Measurements from ENCODE around the gene KCNT1.

The KCNT1 gene

DNA sequence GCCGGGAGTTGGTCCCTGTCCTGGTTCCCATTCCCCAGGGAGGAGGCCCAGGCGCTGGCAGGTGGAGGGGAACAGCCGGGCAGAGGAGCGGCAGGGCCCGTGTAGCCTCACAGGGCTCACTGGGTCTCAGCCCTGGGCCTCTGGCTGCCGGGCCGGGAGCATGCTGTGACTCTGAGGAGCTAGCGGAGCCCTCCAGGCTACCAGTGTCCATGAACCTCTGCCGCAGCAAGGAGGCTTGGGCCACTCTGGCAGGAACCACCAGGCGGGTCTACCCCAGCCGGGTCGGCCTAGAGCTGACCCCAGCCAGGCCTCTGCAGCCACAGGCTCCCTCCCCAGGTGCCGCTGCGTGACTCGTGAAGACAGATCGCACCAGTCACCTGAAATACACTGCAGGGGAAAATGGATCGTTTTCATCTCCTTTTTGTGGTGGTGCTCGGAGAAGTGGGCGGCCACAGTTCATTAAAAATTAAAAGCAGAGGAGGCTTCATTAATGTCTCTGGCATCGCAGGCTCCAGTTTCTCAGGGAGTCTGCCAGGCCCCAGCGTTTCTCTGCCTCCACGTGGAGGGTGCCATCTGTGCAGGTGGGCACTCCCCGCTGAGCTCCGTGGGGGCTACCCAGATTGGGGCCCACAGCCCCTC lies 43.8 kb downstream of the KCNT1 start:
- no peak for DNase-seq (ENCODE audit: low read depth in 3 of 3)

DNA sequence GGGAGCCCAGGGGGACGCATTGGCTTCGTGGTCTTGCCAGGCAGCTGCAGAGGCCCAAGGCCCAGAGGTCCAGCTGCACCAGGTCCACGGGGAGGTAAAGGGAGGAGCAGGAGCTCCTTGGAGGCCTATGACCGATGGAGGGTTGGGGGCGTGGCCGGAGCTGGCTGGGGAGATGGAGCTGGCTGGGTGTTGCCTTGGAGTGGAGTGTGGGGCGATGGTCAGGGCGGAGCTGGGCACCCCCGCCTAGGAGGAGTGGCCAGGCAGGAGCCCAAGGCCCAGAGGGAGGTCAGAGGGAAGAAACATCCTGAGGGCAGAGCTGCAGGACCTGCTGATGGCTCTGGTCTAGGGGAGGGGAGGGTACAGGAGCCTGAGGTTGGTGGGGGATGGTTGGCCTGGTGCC lies 44.6 kb downstream of the KCNT1 start:
- DNase-seq (ENCODE audit: low read depth in 3 of 3): no peak

DNA sequence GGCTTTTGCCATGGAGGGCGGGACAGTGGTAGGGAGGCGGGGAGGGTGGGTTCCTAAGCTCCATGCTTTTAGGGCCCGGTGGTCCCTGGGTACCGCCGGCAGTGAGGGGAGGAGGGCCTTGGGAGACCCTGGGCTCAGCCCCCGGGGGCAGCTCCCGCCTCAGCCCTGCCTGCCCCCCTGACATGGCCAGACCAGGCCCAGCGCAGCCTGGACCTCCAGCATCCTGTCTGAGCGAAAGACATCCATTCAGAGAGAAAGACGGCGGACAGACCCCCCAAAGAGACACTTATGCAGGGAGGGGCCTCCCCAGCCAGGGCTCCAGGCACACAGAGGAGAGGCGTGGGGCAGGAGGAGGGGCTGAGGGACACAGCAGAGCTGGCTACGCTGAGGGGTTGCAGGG lies 45.3 kb downstream of the KCNT1 start:
- no peak for DNase-seq (ENCODE audit: low read depth in 3 of 3)

DNA sequence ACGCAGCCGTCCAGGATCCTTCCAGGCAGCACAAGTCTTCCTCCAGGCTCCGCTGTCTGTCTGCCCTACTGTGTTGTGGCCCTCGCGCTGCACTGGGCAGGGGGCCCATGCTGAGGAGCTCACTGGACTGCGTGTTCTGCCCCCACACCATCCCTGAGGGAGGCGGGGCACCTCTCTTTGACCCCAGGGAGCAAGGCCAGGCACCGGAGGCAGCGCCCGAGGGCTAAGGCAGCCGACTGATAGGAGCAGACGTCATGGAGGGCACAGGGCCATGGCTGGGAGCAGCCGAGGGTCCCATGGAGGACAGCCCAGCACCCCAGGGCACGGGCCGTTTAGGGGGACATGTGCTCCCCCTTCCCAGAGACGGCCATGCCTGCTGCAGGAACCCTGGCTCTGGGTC lies 46.7 kb downstream of the KCNT1 start:
- no peak for DNase-seq (ENCODE audit: low read depth in 3 of 3)

DNA sequence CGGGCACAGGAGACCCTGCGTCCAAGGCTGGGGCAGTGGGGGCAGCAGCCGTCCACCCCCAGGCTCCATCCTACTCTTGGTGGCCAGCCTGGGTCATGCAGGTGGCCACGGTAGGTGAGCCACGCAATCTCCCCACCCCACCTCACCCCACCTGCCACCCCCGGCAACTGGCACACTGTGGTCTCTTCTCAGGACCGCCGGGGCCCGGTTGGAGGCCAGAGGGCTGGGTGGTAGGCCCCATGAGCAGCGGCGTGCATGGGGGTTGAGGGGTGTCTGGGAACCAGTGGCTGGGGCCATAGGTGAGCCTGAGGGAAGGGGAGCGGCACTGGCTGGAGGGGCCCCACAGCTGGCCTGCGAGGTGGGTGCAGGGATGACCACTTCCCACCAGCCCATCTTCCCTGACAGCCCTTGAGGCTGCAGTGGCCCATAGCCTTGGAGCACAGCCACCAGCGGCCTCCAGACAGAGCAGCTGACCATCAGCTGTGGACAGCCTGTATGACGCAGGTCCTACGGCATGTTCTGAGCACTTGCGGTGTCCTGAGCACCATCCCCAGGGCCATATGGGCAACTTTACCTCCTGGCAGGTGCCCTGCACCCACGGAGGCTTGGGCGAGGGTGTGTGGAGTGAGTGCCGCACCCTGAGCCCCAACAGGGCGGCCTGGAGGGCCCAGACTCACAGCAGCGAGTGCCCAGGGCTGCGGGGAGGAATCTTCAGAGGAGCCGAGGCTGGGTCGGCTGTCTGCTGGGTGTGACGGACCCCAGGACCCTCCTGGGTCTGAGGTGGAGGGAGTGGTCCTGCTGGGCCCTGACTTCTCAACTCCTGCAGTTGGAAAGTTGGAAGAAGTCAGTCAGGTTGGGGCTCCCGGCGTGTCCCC lies 47.4 kb downstream of the KCNT1 start:
- no peak for DNase-seq (ENCODE audit: low read depth in 3 of 3)

DNA sequence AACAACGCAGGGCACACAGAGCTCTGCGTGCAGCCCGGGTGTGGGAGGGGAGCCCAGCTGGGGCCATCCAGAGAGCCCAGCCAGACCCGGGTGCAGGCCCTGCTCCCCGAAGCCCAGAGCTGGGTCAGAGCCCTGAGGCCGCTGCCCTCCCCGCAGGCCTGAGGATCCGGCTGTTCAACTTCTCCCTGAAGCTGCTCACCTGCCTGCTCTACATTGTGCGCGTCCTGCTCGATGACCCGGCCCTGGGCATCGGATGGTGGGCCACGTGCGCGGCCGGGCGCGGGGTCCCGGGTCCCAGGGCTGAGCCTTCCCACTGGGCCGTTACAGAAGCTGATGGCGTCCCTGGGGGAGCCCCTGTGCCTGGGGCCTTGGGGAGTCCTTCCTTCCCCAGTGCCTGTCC lies 48.8 kb downstream of the KCNT1 start:
- DNase-seq (ENCODE audit: low read depth in 3 of 3): no peak

DNA sequence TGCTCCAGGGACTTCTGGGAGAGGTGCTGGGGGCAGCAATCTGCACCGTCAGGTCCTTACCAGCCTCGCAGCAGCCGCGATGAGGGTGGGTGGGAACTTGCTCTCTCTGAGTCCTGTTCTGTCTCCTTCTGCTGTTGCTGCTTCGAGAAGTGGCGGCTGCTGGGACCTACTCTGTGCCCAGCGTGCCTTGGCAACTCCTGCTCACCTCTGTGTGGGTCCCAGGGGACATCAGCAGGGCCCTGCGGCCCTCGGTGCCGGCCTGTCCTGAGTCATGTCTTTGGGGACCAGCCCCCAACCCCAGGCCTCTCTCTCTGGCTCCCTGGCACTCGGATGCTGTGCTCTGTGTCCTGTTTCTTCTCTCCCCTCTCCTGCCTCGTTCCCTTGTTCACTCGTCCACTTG lies 49.5 kb downstream of the KCNT1 start:
- no peak for DNase-seq (ENCODE audit: low read depth in 3 of 3)

DNA sequence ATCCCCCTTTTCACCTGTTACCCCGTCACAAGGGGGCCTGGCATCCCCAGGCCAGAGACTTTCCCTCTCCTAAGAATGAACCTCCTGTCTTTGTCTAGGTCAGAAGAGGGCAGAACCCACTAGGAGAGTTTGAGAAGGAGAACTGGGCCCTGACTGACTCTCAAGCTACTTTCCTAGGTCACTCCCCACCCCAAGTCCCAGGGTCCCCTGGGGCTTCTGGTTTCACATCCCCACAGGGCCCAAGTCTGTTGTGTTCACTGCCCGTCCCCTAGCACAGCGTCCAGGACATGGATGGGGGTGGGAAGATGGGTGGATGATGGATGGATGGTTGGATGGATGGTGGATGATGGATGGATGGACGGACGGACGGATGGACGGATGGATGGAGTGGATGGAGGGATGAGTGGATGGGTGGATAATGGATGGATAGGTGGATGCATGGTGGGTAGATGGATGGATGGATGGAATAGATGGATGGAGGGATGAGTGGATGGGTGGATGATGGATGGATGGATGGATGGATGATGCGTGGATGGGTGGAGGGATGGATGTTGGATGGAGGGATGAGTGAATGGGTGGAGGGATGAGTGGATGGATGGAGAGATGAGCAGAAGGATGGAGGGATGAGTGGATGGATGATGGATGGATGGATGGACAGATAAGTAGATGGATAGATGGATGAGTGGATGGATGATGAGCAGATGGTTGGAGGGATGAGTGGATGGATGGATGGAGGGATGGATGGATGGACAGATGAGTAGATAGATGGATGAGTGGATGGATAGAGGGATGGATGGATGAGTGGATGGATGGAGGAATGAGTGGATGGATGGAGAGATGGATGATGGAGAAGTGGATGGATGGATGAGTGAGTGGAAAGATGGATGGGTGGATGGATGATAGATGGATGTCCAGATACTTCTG lies 50.6 kb downstream of the KCNT1 start:
- no peak for DNase-seq (ENCODE audit: low read depth in 3 of 3)

DNA sequence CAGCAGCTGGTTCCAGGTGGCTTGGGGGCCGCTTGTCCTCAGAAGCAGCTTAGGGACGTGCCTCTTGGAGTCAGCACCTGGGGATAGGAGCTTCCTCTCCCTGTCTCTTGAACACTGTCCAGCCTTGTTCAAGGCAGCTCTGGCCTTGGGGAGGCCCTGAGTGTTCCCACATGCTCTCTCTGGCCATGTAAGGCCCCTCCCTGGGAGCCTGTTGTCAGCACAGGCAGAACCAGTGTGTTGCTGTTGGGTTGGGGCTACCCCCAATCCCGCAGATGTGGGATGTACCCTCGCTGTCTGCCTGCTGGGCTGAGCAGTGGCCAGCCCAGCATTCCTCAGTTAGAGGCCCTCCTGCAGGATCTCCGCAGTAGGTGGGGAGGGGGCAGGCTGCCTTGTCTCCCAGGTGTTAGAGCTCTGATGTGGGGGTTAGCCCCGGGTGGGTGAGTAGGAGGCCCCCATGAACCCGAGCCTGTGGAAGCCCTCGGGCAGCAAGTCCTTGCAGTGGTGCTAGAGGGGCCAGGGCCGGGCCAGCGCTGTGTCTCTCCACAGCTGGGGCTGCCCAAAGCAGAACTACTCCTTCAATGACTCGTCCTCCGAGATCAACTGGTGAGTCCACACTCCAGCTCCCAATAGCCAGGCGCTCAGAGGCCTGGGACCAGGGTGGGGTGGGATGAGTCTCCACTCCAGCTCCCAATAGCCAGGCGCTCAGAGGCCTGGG lies 51.6 kb downstream of the KCNT1 start:
- DNase-seq (ENCODE audit: low read depth in 3 of 3): no peak

DNA sequence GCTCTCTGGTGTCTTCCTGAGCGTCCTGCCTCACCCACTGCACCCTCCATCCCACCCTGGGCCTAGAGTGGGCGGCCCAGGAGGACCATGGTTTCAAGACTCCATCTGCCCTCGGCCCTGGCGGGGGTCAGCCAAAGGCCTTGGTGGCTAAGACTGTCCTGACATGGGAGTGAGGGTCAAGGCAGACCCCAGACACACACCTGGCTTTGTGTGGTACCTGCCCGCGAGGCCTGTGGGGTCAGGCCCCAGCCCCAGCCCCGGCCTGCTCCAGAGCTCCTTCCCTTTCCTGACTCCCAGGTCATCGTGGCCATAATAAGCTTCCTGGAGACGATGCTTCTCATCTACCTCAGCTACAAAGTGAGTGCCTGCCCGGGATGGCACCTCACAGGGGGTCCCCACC lies 54.6 kb downstream of the KCNT1 start:
- DNase-seq (ENCODE audit: low read depth in 3 of 3): no peak

DNA sequence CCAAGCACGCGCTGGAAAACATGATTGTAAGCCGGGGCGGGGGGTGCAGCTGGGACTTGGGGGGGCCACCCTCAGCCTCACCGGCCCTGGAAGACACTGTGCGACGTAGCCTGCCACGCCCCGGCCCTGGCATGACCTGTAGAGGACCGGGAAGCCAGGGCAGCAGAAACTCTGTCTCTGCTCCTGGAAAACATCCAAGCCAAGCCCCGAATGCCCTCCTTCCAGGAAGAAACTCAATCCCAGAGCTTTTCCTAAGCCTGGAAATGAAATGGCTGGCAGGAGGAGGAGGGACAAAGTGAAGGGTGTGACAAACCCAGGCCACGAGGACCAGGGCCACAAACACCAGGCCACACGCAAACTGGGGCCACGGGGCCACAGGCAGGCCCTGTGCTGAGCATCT lies 55.4 kb downstream of the KCNT1 start:
- DNase-seq (ENCODE audit: low read depth in 3 of 3): no peak

DNA sequence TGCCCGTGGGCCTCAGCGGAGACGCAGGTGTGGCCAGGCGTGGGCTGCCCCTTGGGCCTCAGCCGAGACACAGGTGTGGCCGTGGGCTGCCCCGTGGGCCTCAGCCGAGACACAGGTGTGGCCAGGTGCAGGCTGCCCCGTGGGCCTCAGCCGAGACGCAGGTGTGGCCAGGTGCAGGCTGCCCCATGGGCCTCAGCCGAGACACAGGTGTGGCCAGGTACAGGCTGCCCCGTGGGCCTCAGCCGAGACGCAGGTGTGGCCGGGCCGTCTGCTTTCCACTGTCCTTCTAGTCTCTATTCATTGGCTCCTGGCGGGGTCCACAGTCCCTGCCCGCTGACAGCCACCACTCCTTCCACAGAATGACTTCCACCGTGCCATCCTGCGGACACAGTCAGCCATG lies 56.1 kb downstream of the KCNT1 start:
- no peak for DNase-seq (ENCODE audit: low read depth in 3 of 3)

DNA sequence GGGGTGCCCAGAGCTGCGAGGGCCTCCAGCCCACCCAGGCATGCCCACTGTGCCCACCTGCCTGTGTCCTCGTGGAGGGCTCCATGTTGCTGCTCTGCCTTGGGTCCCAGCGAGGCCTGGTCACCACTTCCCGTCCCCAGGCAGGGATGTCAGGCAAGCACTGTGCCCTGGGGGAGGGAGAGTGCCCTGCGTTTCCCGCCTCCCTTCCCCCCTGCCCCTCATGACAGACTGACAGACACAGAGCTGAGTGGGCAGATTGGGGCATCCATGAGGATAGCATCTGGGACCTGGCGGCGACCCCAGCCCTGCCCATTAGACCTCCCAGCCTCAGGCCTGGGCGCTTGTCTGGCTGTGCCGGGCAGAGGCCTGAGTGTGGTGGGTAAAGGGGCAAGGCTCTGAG lies 56.9 kb downstream of the KCNT1 start:
- DNase-seq (ENCODE audit: low read depth in 3 of 3): no peak

DNA sequence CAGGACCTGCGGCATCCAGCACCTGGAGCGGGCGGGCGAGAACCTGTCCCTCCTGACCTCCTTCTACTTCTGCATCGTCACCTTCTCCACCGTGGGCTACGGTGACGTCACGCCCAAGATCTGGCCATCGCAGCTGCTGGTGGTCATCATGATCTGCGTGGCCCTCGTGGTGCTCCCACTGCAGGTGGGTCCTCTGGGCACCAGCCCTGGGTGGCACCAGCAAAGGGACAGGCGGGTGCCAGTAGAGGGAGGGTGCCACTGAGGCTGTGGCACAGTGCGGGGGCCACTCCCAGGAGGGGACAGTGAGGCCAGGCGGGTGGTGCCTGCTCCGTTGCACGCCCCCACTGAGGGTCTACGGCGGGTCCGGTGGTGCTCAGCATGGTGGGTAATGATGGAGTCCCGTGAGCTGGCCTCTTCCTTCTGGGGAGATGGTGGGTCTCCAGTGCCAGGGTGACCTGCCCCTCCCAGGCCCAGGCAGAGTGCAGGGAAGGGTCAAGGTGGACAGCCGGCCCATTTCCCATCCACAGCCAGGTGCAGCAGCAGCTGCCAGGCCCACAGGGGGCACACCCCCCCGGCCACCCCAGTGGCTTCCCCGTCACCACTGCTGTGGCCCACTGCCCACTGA lies 57.8 kb downstream of the KCNT1 start:
- DNase-seq (ENCODE audit: low read depth in 3 of 3): no peak

DNA sequence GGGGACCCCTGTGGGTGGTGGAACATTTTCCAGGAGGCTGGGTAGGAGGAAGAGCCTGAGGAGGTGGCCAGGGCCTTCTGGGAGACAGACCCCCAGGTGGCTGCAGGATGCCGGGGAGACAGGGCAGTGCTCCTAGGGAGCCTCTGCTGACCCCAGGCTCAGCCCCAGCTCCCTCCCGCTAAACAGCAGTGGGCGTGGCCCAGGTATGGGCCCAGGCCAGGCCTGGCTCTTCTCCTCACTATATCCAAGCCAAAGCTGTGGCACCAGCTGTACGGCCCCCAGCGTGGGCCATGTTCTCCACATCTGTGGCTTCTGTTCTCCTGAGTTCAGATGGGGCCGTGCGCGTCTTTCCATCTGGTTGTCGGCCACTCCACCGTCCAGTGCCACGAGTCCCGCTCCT lies 58.5 kb downstream of the KCNT1 start:
- DNase-seq (ENCODE audit: low read depth in 3 of 3): no peak

DNA sequence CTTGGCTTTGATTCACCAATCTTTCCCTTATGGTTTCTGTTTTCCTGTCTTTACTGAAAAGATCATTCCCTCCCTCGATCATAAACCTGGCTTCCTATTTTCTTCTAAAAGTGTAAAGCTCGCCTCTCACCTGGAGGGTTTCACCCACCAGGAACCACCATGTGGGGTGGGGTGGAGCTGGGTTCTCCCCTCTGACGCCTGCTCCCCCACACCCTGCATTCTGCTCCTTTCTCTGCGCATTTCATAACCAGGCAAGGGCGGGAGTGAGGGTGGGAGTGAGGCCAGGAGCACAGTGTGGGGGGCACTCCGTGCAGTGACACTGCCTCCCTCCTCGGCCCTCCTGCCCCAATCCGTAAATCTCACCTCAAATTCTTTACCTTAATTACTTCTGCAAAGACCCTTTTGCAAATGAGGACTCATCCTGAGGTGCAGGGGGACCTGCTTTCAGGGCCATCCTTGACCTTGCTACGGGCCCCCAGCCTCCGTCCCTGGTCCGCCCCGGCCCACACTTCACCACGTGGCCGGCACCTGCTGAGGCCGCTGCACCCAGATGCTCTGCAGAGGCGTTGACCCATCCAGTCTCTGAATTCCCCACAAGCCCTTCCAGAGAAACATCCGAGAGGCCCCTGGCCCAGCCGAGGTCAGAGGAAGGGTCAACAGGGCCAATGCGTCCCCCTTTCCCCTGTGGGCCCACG lies 59.3 kb downstream of the KCNT1 start:
- DNase-seq (ENCODE audit: low read depth in 3 of 3): no peak

DNA sequence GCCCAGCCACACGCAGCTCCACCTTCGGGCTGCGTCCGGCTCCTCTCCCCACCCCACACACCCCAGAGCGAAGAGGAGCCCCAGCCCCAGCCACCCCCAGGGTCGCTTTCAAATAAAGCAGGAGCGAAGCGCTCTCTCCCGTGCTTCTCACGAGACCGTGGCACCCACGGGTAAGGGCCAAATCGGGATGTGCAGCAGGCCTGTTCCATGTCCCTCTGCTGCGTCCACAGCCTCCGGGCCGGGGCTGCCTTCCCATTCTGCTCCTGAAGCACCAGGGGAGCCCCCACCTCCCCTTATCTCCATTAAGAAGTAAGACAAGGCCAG lies 59.8 kb downstream of the KCNT1 start:
- no peak for DNase-seq (ENCODE audit: low read depth in 3 of 3)

DNA sequence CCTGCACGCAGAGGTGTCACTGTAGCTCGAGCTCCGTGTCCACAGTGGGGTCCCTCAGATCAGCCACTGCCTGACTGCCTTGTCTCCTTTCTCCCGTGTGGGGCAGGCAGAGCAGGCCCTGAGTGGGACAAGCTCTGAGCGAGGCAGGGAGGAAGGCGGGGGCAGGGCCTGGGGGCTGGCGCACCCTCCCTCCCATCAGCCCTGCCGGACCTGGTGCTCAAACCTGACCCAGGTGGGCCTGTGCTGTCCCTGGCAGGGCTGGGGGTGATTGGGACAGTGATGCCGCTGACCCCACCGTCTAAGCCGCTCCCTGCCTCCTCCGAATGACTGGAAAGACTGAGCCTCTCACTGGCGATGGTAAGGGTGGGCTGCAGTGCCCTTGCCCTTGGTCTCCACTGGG lies 60.9 kb downstream of the KCNT1 start:
- DNase-seq (ENCODE audit: low read depth in 3 of 3): no peak

DNA sequence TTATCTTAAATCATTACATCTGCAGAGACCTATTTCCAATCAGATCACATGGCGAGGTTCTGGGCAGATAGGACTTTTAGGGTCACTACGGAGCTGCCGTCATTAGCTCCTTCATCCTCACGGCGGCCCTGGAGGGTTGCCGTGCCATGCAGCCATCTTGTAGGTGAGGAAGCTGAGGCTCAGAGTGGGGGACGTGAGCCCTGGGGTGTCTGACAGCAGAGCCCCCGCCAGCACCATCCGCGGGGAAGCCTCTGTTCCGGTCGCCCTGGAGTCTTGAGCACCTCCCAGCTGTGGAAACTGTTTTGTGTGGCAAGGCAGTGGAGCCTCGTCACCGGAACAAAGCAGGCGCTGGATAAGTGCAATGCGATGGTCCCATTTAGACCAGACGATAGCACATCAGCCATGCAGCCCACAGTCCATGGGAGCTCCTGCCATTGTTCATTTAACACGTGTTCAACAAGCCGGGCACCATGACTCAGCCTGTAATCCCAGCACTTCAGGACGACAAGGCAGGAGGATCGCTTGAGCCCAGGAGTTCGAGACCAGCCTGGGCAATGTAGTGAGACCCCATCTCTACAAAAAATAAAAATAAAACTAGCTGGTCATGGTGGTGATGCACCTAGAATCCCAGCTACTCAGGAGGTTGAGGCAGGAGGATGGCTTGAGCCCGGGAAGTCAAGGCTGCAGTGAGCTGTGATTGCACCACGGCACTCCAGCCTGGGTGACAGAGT lies 61.9 kb downstream of the KCNT1 start:
- DNase-seq (ENCODE audit: low read depth in 3 of 3): no peak

DNA sequence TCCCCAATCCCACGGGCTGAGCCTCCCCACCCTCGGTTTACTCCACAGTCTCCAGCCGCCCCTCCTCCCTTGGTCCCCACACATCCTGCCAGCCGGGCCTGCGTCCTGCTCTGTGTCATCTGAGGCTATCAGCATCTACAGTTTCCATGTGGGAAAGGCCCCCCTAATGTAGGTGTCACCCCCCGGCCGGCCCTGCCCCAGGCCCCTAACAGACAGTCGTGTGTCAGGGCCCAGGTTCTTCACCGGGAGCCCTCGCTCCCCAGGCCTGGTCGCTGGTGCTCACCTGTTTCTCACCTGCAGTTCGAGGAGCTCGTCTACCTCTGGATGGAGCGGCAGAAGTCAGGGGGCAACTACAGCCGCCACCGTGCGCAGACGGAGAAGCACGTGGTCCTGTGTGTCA lies 62.7 kb downstream of the KCNT1 start:
- no peak for DNase-seq (ENCODE audit: low read depth in 3 of 3)

Measured in stimulated activated CD4-positive, alpha-beta T cell treated with anti-CD3 and anti-CD28 coated beads, TNF-alpha, amount 100 ng/mL, for 48 hours (primary cell).